Smooth muscle cell (in vitro differentiated cells): ENCODE results near the gene RNF225. TPM values are rescaled to one million over a fixed set of nuclear protein-coding genes. Genes with fewer than 3 reads are reported as not detected.

ENCODE experiments used
- DNase-seq: peaks from one replicate; lab custom pipeline; 2025; ENCODE audit not compliant: unreplicated experiment; lab: John Stamatoyannopoulos, UW
- H2AFZ ChIP-seq: fragments of 200-600 bp; sonication (generic); 2 replicates; pipeline ENCODE4 v1.6.0; 2016; ENCODE audit warnings: antibody characterized with exemption, low read depth, mild to moderate bottlenecking
- H3F3A ChIP-seq: fragments of 200-600 bp; sonication (generic); 2 replicates; pipeline ENCODE4 v1.6.0; 2017; ENCODE audit warnings: antibody characterized with exemption, low read depth
- H3K27ac ChIP-seq: fragments of 200-600 bp; sonication (generic); 2 replicates; pipeline ENCODE4 v1.5.1; 2016; ENCODE audit warnings: low read depth, mild to moderate bottlenecking
- H3K27me3 ChIP-seq: fragments of 200-600 bp; sonication (generic); 2 replicates; pipeline ENCODE4 v1.6.1; 2016; ENCODE audit warnings: low read depth, mild to moderate bottlenecking
- H3K36me3 ChIP-seq: fragments of 200-600 bp; sonication (generic); 2 replicates; pipeline ENCODE4 v1.5.1; 2016; ENCODE audit warnings: low read depth
- H3K4me1 ChIP-seq: fragments of 200-600 bp; sonication (generic); 2 replicates; pipeline ENCODE4 v1.5.1; 2016; ENCODE audit warnings: low read depth
- H3K4me2 ChIP-seq: fragments of 200-600 bp; sonication (generic); 2 replicates; pipeline ENCODE4 v1.6.0; 2016; ENCODE audit warnings: mild to moderate bottlenecking
- H3K4me3 ChIP-seq: fragments of 200-600 bp; sonication (generic); 2 replicates; pipeline ENCODE4 v1.5.1; 2016; ENCODE audit warnings: mild to moderate bottlenecking
- H3K79me2 ChIP-seq: fragments of 200-600 bp; sonication (generic); 2 replicates; pipeline ENCODE4 v1.6.0; 2016; ENCODE audit warnings: low read depth, mild to moderate bottlenecking
- H3K9ac ChIP-seq: fragments of 200-600 bp; sonication (generic); 2 replicates; pipeline ENCODE4 v1.6.0; 2016; ENCODE audit warnings: low read depth
- H3K9me3 ChIP-seq: fragments of 200-600 bp; sonication (generic); replicated peaks from 2 replicates; pipeline ENCODE4 v1.5.1; 2016; ENCODE audit warnings: low read depth
- H4K20me1 ChIP-seq: fragments of 200-600 bp; sonication (generic); 2 replicates; pipeline ENCODE4 v1.6.0; 2016; ENCODE audit warnings: low read depth
- WGBS: methylation state at CpG from one replicate; pipeline ENCODE4 v1.1.7; 2016; ENCODE audit warnings: low lambda C conversion rate; 5-methylcytosine and 5-hydroxymethylcytosine counted together
- polyA plus RNA-seq: library from polyadenylated mRNA; unstranded; fragments of >200 nt; fragmentation: Nextera tagmentation; extraction: Ambion mirVana; gene quantifications from 2 replicates; pipeline ENCODE4 v1.2.1, GENCODE V29; 2016
- total RNA-seq: library from RNA; depleted of rRNA; stranded (reverse); fragments of >200 nt; gene quantifications from 2 replicates; pipeline ENCODE4 v1.2.3, GENCODE V29; 2014
- TF ChIP-seq, protein P1 (sequence below): fragments of 200-600 bp; sonication (generic); IDR thresholded peaks from 2 replicates; pipeline ENCODE4 v1.5.1; 2017; ENCODE audit warnings: borderline replicate concordance, mild to moderate bottlenecking, antibody characterized with exemption; ENCODE audit not compliant: insufficient read depth, poor library complexity, severe bottlenecking

The RNF225 gene
- total and polyA plus RNA-seq, 2 experiments from 2014 or later, result 0.96 TPM; not detected in 1

DNA sequence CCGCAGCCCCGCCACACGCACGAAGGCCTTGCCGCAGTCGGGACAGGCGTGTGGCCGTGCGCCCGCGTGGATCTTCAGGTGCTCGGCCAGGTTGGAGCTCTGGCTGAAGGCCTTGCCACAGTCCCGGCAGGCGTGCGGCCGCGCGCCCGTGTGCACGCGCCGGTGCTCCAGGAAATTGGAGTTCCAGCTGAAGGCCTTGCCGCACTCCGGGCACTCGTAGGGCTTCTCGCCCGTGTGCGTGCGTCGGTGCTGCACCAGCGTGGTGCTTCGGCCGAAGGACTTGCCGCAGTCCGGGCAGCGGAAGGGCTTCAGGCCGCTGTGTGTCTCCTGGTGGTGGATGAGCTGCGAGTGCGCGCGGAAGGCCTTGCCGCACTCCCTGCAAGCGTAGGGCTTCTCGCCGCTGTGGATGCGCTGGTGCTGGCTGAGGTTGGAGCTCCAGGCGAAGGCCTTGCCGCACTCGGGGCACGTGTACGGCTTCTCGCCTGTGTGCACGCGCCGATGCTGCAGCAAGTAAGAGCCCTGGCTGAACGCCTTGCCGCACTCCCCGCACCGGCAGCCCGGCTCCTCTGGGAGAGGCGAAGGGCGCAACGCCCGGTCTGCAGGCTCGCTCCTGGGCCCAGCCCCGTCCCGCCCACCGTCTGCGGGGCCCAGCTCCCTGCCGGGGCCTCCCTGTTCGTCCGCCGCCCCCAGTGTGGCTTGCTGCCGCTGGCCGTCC lies 38.5 kb upstream of the RNF225 start:
- Histone ChIP-seq H4K20me1 (no peaks in the 10 kb centered on the region), H3K79me2 (no peaks in the 10 kb centered on the region), H3K9me3 (no peaks in the 10 kb centered on the region), H2AFZ (no peak overlapping the region), H3F3A (no peaks in the 10 kb centered on the region), H3K27ac (no peak overlapping the region), H3K4me3 (no peak overlapping the region), H3K9ac (no peak overlapping the region), H3K4me1 (peaks cover 7% of the 10 kb centered on the region), H3K4me2 (no peak overlapping the region), H3K36me3 (no peaks in the 10 kb centered on the region), H3K27me3 (no peaks in the 10 kb centered on the region)
- DNase-seq, result no peak
- 98% methylated on average over 64 of the region's 75 CpGs for WGBS
- TF ChIP-seq, protein P1, sequence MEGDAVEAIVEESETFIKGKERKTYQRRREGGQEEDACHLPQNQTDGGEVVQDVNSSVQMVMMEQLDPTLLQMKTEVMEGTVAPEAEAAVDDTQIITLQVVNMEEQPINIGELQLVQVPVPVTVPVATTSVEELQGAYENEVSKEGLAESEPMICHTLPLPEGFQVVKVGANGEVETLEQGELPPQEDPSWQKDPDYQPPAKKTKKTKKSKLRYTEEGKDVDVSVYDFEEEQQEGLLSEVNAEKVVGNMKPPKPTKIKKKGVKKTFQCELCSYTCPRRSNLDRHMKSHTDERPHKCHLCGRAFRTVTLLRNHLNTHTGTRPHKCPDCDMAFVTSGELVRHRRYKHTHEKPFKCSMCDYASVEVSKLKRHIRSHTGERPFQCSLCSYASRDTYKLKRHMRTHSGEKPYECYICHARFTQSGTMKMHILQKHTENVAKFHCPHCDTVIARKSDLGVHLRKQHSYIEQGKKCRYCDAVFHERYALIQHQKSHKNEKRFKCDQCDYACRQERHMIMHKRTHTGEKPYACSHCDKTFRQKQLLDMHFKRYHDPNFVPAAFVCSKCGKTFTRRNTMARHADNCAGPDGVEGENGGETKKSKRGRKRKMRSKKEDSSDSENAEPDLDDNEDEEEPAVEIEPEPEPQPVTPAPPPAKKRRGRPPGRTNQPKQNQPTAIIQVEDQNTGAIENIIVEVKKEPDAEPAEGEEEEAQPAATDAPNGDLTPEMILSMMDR, result no peak

DNA sequence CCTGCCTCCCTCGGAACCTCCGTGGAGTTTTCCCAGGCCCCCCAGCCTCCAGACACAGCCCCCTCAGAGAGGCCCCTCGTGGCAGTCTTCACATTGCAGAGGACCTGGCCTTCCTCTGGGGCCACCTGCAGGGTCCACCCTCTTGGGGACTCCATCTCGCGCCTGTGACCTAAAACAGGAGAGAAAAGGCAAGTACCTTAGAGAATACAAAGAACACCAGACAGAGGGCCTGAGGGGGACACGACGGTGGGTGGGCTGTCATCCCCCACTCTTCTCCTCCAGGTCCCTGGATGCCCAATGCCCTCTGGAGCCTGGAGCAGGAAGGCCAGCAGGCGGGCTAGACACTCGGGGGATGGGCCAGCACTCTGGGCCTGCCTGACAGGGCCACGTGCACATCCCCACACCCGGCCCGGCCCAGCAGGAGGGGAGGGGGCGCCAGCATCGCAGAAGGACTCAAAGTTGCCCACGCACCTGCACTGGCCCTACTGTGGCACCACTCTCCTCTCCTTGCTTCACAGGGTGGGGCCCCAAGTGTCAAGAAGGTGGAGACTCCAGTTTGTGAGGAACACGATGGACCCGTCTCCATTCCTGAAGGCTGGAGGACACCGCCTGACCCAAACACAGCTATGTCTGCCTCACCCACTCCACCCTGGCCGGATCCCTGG lies 37.8 kb upstream of the RNF225 start:
- Histone ChIP-seq H3K27ac (no peak overlapping the region), H3K79me2 (no peaks in the 10 kb centered on the region), H3K4me3 (no peak overlapping the region), H4K20me1 (no peaks in the 10 kb centered on the region), H3K27me3 (no peaks in the 10 kb centered on the region), H3K4me2 (no peak overlapping the region), H2AFZ (no peak overlapping the region), H3K4me1 (peaks cover 7% of the 10 kb centered on the region), H3K9ac (no peak overlapping the region), H3K9me3 (no peaks in the 10 kb centered on the region), H3F3A (no peaks in the 10 kb centered on the region), H3K36me3 (no peaks in the 10 kb centered on the region)
- 83% methylated on average over 19 of the region's 19 CpGs for WGBS
- TF ChIP-seq, protein P1, result no peak
- no peak for DNase-seq

DNA sequence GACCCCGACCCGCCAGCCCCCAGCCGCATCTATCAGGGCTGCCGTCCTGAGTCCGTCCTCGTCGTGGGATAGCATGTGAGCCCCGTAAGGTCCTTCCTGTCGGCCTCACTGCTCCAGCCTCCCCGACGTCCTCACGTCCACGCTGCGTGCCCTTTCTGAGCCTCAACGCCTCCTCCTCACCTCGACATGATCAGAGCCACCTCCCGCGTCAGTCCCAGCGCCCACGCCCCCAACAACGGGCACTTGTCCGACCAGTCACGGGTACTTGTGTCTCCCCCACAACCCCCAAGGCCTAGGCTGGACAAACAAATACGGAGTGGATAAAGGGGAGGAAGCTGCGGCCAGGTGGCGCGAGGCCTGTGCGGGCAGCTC lies 33.6 kb upstream of the RNF225 start:
- no peaks in the 10 kb centered on the region for H3F3A ChIP-seq
- H2AFZ ChIP-seq, result peak overlapping the region; percentile 64
- H3K4me2 ChIP-seq, result peak overlapping the region; percentile 83
- peaks cover 7% of the 10 kb centered on the region for H3K4me1 ChIP-seq
- H4K20me1 ChIP-seq, result no peaks in the 10 kb centered on the region
- 4% methylated on average over 28 of the region's 28 CpGs for WGBS
- no peaks in the 10 kb centered on the region for H3K36me3 ChIP-seq
- peak overlapping the region; percentile 74 for H3K9ac ChIP-seq
- TF ChIP-seq, protein P1, result no peak
- no peaks in the 10 kb centered on the region for H3K79me2 ChIP-seq
- peak overlapping the region; percentile 65 for H3K4me3 ChIP-seq
- no peaks in the 10 kb centered on the region for H3K27me3 ChIP-seq
- H3K9me3 ChIP-seq, result no peaks in the 10 kb centered on the region
- peak; percentile 57 for DNase-seq
- peak overlapping the region; percentile 82 for H3K27ac ChIP-seq
